GM19468 (cell line): Measurements from ENCODE around the gene TTLL5.

ENCODE experiments used
- ATAC-seq: cut with Tn5 transposase; IDR thresholded peaks from one replicate; pipeline ENCODE4 v1.9.1; 2021; ENCODE audit warnings: mild to moderate bottlenecking, moderate library complexity, moderate number of reproducible peaks; ENCODE audit not compliant: unreplicated experiment; ENCODE audit errors: extremely low read depth

The TTLL5 gene

GRCh38 chr14:75933712-75934296 is 272.8 kb downstream of the TTLL5 start:
- no peak for ATAC-seq

- no peak for ATAC-seq
Observed at GRCh38 chr14:75934998-75935628, 274.1 kb downstream of the TTLL5 start.

GRCh38 chr14:75939200-75939599 is 278.2 kb downstream of the TTLL5 start:
- no peak for ATAC-seq

GRCh38 chr14:75941030-75941429 is 280.0 kb downstream of the TTLL5 start:
- ATAC-seq = no peak

- no peak for ATAC-seq
Observed at GRCh38 chr14:75944607-75945241, 283.7 kb downstream of the TTLL5 start.

GRCh38 chr14:75946785-75947184 is 285.7 kb downstream of the TTLL5 start:
- ATAC-seq = no peak

- ATAC-seq = no peak
Observed at GRCh38 chr14:75952489-75952888, 291.4 kb downstream of the TTLL5 start.

GRCh38 chr14:75959031-75959430 is 298.0 kb downstream of the TTLL5 start:
- ATAC-seq = no peak

- ATAC-seq = peak; percentile 79
Observed at GRCh38 chr14:75960231-75960630, 299.2 kb downstream of the TTLL5 start.

- no peak for ATAC-seq
Observed at GRCh38 chr14:75961662-75962061, 300.6 kb downstream of the TTLL5 start.

- no peak for ATAC-seq
Observed at GRCh38 chr14:75967866-75968265, 306.8 kb downstream of the TTLL5 start.

GRCh38 chr14:75968456-75968855 is 307.4 kb downstream of the TTLL5 start:
- no peak for ATAC-seq

GRCh38 chr14:75969126-75969525 is 308.1 kb downstream of the TTLL5 start:
- no peak for ATAC-seq

- no peak for ATAC-seq
Observed at GRCh38 chr14:75969891-75970290, 308.8 kb downstream of the TTLL5 start.

GRCh38 chr14:75970989-75971388 is 309.9 kb downstream of the TTLL5 start:
- ATAC-seq = no peak

GRCh38 chr14:75971509-75971908 is 310.5 kb downstream of the TTLL5 start:
- no peak for ATAC-seq

GRCh38 chr14:75972801-75973421 is 311.9 kb downstream of the TTLL5 start:
- ATAC-seq = no peak

- ATAC-seq = no peak
Observed at GRCh38 chr14:75976826-75977581, 316.0 kb downstream of the TTLL5 start.

GRCh38 chr14:75977582-75977943 is 316.5 kb downstream of the TTLL5 start:
- ATAC-seq = no peak

- no peak for ATAC-seq
Observed at GRCh38 chr14:75978249-75978731, 317.2 kb downstream of the TTLL5 start.
